Measurements from ENCODE around the gene NDUFA7.

DNA sequence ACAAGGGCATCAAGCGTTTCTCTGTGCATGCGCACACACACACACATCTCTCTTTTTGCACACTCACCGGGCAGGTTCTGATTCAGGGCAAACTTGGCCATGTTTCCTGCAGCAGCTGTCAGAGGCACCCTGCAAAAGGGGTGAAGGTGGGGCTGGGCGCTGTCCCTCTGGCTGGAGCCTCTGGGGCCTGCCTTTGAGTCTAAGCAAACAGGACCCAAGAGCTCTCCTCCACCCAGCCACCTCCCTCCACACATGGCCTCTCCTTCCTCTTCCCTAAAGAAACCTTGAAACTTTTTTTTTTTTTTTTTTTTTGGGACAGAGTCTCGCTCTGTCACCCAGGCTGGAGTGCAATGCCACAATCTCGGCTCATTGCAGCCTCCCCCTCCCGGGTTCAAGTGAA, 16.6 kb upstream of the NDUFA7 start:
- TF ChIP-seq POLR2AphosphoS5 (IDR thresholded peaks at IDR 0.05) (no peak), CTCF (IDR thresholded peaks at IDR 0.05) (no peak), POLR2A (IDR thresholded peaks at IDR 0.05) (no peak)
